Measurements from ENCODE around the gene PIGU.

DNA sequence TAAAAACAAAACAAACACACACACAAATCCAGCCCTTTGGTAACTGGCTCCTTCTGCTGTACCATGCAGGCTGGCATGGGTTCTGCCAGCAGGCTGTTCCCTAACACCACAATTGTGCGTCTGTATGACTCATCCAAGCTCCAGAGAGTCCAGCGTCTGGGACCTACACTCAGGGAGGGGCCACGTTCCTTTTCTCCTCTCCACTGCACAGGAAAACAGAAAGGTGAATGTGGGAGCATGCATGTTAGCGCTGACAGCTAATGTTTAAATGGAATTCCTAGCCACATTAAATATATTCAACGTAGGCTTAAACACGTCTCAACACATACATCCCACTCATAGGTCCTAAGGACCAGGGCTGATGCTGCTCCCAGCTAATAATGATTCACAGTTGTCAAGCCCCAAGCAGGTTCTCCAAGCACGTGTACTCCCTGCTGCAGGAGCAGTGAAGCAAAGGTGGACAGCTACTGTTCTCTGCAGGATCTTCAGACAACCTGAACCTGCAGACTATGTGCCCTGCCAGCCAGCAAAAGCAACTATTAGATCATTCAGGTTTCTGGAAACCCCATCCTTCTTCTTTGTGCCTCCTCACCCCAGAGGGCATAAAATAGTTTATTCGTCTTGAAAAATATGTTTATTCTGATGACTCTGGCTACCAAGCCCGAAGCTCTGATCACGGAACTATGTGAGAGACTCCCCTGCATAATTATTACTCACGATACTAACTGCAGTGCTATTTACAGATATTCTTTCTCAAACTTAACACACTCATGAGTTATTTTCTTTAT lies 97.5 kb downstream of the PIGU start:
- peak in 1 of 2 donors; percentile 46 for TF ChIP-seq POLR2AphosphoS5 (IDR thresholded peaks at IDR 0.05; ENCODE audit: insufficient read depth in 1 of 2, low read depth in 1 of 2)
- peak in 2 of 3 experiments; percentile 16 to 39 for TF ChIP-seq CTCF (IDR thresholded peaks at IDR 0.05)
